HCEC 1CT (cell line): ENCODE measurements around the gene EPHB1.
"Not testable (repeated sequence)": the region's sequence is repeated elsewhere in the genome, so short reads cannot be mapped to it uniquely, and the experiment has no call there.

Source experiments
- DNase-seq: peaks from one replicate; pipeline ENCODE4 v3.0.0-alpha.2; 2017

The EPHB1 gene

GRCh38 chr3:134970895-134971294 lies 175.8 kb downstream of the EPHB1 start:
- no peak for DNase-seq

- no peak for DNase-seq
These were observed 176.2 kb downstream of the EPHB1 start for GRCh38 chr3:134971306-134971705.

- DNase-seq, result not testable (repeated sequence)
These were observed 176.8 kb downstream of the EPHB1 start for GRCh38 chr3:134971907-134972306.

- DNase-seq, result no peak
These were observed 177.9 kb downstream of the EPHB1 start for GRCh38 chr3:134972836-134973455.

- no peak for DNase-seq
These were observed 179.6 kb downstream of the EPHB1 start for GRCh38 chr3:134974624-134975023.

- DNase-seq, result no peak
These were observed 181.9 kb downstream of the EPHB1 start for GRCh38 chr3:134976948-134977347.

- no peak for DNase-seq
These were observed 183.6 kb downstream of the EPHB1 start for GRCh38 chr3:134978658-134979057.

- no peak for DNase-seq
These were observed 191.0 kb downstream of the EPHB1 start for GRCh38 chr3:134985864-134986715.

GRCh38 chr3:134988666-134989065 lies 193.6 kb downstream of the EPHB1 start:
- DNase-seq, result no peak

GRCh38 chr3:134991003-134991402 lies 195.9 kb downstream of the EPHB1 start:
- no peak for DNase-seq

- DNase-seq, result no peak
These were observed 196.5 kb downstream of the EPHB1 start for GRCh38 chr3:134991472-134992010.

- no peak for DNase-seq
These were observed 197.1 kb downstream of the EPHB1 start for GRCh38 chr3:134992180-134992579.

- no peak for DNase-seq
These were observed 197.5 kb downstream of the EPHB1 start for GRCh38 chr3:134992586-134992985.

- DNase-seq, result no peak
These were observed 198.0 kb downstream of the EPHB1 start for GRCh38 chr3:134993011-134993410.

GRCh38 chr3:134998158-134998557 lies 203.1 kb downstream of the EPHB1 start:
- no peak for DNase-seq

- DNase-seq, result no peak
These were observed 203.8 kb downstream of the EPHB1 start for GRCh38 chr3:134998855-134999254.

GRCh38 chr3:135000465-135000864 lies 205.4 kb downstream of the EPHB1 start:
- no peak for DNase-seq

GRCh38 chr3:135005616-135006015 lies 210.6 kb downstream of the EPHB1 start:
- DNase-seq, result not testable (repeated sequence)

GRCh38 chr3:135007607-135008006 lies 212.5 kb downstream of the EPHB1 start:
- no peak for DNase-seq

- DNase-seq, result no peak
These were observed 213.3 kb downstream of the EPHB1 start for GRCh38 chr3:135008326-135008725.

GRCh38 chr3:135009014-135009413 lies 214.0 kb downstream of the EPHB1 start:
- no peak for DNase-seq

- no peak for DNase-seq
These were observed 217.0 kb downstream of the EPHB1 start for GRCh38 chr3:135012101-135012500.

GRCh38 chr3:135013206-135013605 lies 218.1 kb downstream of the EPHB1 start:
- no peak for DNase-seq

GRCh38 chr3:135014566-135014965 lies 219.5 kb downstream of the EPHB1 start:
- no peak for DNase-seq
